ENCODE results near the gene GTF2F2. TPM values are rescaled to one million over a fixed set of nuclear protein-coding genes. Genes with fewer than 3 reads are reported as not detected.

The GTF2F2 gene
- total and polyA plus RNA-seq, 9 of the 15 experiments (the other 6 are each of a cell fraction or from before 2014, with no cell fraction given) = 19.7 to 44.8 (median 32.4) TPM

DNA sequence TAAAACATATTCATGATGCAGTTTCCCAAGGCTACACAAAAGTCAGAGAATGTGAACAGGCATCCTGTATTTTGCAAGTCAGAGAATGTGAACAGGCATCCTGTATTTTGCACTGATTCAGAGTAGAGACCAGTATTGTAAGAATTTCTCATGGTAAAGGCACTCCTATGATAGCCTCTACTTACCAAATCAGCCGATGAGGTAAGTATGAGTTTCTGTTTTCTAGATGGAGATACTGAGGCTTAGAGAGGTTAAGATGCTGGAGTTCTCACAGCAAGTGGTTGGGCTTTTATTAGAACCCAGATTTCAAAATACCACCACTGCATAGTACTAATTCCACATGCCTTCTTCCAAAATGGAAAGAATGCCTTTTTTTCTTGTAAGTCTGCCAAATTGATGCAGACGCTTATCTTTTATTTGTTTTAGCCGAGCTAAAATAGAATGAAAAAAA, 208.4 kb downstream of the GTF2F2 start:
- no TSS peak for BruUV-seq (replicated peaks)
- no peak for TF ChIP-seq KLF13 (tag; IDR thresholded peaks at IDR 0.05; ENCODE audit: borderline replicate concordance, low read depth)
- no peak for TF ChIP-seq LARP7 (IDR thresholded peaks at IDR 0.05)
- no peak for TF ChIP-seq NCOA4 (IDR thresholded peaks at IDR 0.05; ENCODE audit: partially characterized antibody)
- TF ChIP-seq ZNF699 (CRISPR knock-in tag; IDR thresholded peaks at IDR 0.05; ENCODE audit: insufficient replicate concordance) = no peak
- no peak for TF ChIP-seq FOXP1 (CRISPR knock-in tag; IDR thresholded peaks at IDR 0.05)
- 88% methylated on average over 2 of the region's 3 CpGs for WGBS (ENCODE audit: insufficient coverage, low coverage, missing lambda C conversion rate)
- intact Hi-C loops (cut with micrococcal nuclease) = no loop called here
- Histone ChIP-seq H2AFZ (ENCODE audit: low read depth, low read length) (no peak overlapping the region), H3K4me3 (no peak overlapping the region), H3K27me3 (ENCODE audit: control insufficient read depth in 2 of 2, insufficient read depth in 2 of 2, low read length in 2 of 2) (no peaks in the 10 kb centered on the region), H3K79me2 (ENCODE audit: control insufficient read depth, insufficient read depth, low read length) (no peaks in the 10 kb centered on the region), H3K4me2 (ENCODE audit: insufficient read depth, low read length) (no peak overlapping the region), H4K20me1 (replicated peaks; ENCODE audit: control insufficient read depth, insufficient read depth, low read length) (no peaks in the 10 kb centered on the region), H3K27ac (ENCODE audit: extremely low read depth, low read depth, low read length) (no peak overlapping the region), H3K36me3 (ENCODE audit: control insufficient read depth, insufficient read depth, low read length) (no peaks in the 10 kb centered on the region), H3K9ac (ENCODE audit: insufficient read depth in 1 of 2, low read depth in 2 of 2, low read length in 2 of 2) (no peak overlapping the region), H3K4me1 (replicated peaks in 1 of 2; ENCODE audit: control insufficient read depth in 2 of 2, insufficient read depth in 2 of 2, low read length in 2 of 2) (peaks cover 10 to 20% of the 10 kb centered on the region in 2 experiments; a peak in 4 of 5 replicates), H3K9me3 (replicated peaks; ENCODE audit: control insufficient read depth, insufficient read depth, low read depth, low read length) (no peaks in the 10 kb centered on the region), H3K9me1 (ENCODE audit: control insufficient read depth, insufficient read depth, low read length) (no peaks in the 10 kb centered on the region)
- ChIA-PET POLR2A (interaction anchor here (0.6 to 4.1 kb wide), 2 partner anchors 12 to 43 kb away, joined by 3 to 27 read pairs; partner anchors contain the start of gene TPT1), CTCF (ENCODE audit: low intra/inter-chr PET ratio) (interaction anchor here (0.7 kb wide), 1 partner anchor 145 kb away, joined by 3 read pairs; no protein-coding TSS in a partner anchor)
- in situ Hi-C loops (cut with MboI) = no loop called here
- FAIRE-seq = no peak
- ATAC-seq = no peak
- DNase-seq (ENCODE audit: extremely low read depth in 1 of 4, low spot score in 3 of 4) = no peak

DNA sequence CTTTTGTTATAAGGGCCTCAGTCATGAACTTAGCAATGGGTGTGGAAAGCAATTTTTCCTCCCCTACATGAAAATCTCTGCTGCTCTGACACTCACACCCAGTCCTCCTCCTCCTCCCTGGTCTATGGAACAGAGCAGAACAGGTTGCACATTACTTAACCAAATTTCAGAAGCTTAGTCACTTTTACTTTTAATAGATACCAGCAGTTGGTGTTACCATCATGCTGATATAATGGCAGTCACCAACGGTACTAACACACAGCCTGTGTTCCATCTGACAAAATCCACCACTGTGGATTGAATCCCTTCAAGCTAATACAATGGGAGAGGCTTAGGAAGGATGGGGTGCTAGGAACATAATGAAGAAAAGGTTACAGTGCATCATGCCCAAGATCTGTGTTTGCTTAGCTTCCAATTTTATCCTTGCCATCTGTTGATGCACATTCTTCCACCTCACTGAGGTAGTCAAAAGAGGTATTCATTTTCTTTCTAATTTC, 210.9 kb downstream of the GTF2F2 start:
- FAIRE-seq = no peak
- WGBS (ENCODE audit: insufficient coverage, low coverage, missing lambda C conversion rate) = 0% methylated on average over 1 of the region's 1 CpG
- TF ChIP-seq EWSR1 (IDR thresholded peaks at IDR 0.05; ENCODE audit: borderline replicate concordance, low read depth, partially characterized antibody) (no peak), FUS (optimal IDR thresholded peaks at IDR 0.05; ENCODE audit: low read depth, low read length) (no peak), ZNF717 (CRISPR knock-in tag; IDR thresholded peaks at IDR 0.05) (no peak), KDM5B (IDR thresholded peaks at IDR 0.05; ENCODE audit: insufficient replicate concordance, low read depth, low read length) (peak; percentile 26), POLR2AphosphoS5 (IDR thresholded peaks at IDR 0.05; ENCODE audit: control insufficient read depth, insufficient read depth, low read depth, low read length) (no peak), PPARD (CRISPR knock-in tag; IDR thresholded peaks at IDR 0.05) (no peak), YBX1 (IDR thresholded peaks at IDR 0.05) (no peak), PHB2 (IDR thresholded peaks at IDR 0.05; ENCODE audit: low read depth) (no peak), ZNF584 (CRISPR knock-in tag; IDR thresholded peaks at IDR 0.05; ENCODE audit: low read depth) (no peak), RB1 (IDR thresholded peaks at IDR 0.05; ENCODE audit: low read depth) (no peak)
- TF ChIP-seq, protein P1, sequence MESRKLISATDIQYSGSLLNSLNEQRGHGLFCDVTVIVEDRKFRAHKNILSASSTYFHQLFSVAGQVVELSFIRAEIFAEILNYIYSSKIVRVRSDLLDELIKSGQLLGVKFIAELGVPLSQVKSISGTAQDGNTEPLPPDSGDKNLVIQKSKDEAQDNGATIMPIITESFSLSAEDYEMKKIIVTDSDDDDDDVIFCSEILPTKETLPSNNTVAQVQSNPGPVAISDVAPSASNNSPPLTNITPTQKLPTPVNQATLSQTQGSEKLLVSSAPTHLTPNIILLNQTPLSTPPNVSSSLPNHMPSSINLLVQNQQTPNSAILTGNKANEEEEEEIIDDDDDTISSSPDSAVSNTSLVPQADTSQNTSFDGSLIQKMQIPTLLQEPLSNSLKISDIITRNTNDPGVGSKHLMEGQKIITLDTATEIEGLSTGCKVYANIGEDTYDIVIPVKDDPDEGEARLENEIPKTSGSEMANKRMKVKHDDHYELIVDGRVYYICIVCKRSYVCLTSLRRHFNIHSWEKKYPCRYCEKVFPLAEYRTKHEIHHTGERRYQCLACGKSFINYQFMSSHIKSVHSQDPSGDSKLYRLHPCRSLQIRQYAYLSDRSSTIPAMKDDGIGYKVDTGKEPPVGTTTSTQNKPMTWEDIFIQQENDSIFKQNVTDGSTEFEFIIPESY (CRISPR knock-in tag; IDR thresholded peaks at IDR 0.05) = no peak

More for the DNA sequence above, 210.9 kb downstream of the GTF2F2 start:
- H4K20me1 ChIP-seq (replicated peaks; ENCODE audit: control insufficient read depth, insufficient read depth, low read length) = peaks cover 15% of the 10 kb centered on the region
- in situ Hi-C loops (cut with MboI) (no loop called here), intact Hi-C loops (cut with micrococcal nuclease) (no loop called here)
- no peaks in the 10 kb centered on the region for H3K9me1 ChIP-seq (ENCODE audit: control insufficient read depth, insufficient read depth, low read length)
- no peak overlapping the region for H3K9ac ChIP-seq (ENCODE audit: insufficient read depth in 1 of 2, low read depth in 2 of 2, low read length in 2 of 2)
- no peaks in the 10 kb centered on the region for H3K9me3 ChIP-seq (replicated peaks; ENCODE audit: control insufficient read depth, insufficient read depth, low read depth, low read length)
- DNase-seq (ENCODE audit: extremely low read depth in 1 of 4, low spot score in 3 of 4) = no peak
- H3K4me3 ChIP-seq = no peak overlapping the region
- H3K79me2 ChIP-seq (ENCODE audit: control insufficient read depth, insufficient read depth, low read length) = peaks cover 6% of the 10 kb centered on the region; the same call in 2 of the 3 replicates
- CTCF ChIA-PET (ENCODE audit: low intra/inter-chr PET ratio) = no interaction called here
- no peak overlapping the region for H3K27ac ChIP-seq (ENCODE audit: extremely low read depth, low read depth, low read length)
- POLR2A ChIA-PET = interaction anchor here (0.7 to 4.1 kb wide), 4 partner anchors 8 to 289 kb away, joined by 4 to 27 read pairs (median 6); partner anchors contain the start of gene TPT1
- H3K4me1 ChIP-seq (replicated peaks in 1 of 2; ENCODE audit: control insufficient read depth in 2 of 2, insufficient read depth in 2 of 2, low read length in 2 of 2) = peaks cover 13 to 18% of the 10 kb centered on the region in 2 experiments
- ATAC-seq = no peak
- no peak overlapping the region for H2AFZ ChIP-seq (ENCODE audit: low read depth, low read length)
- no peaks in the 10 kb centered on the region for H3K27me3 ChIP-seq (ENCODE audit: control insufficient read depth in 2 of 2, insufficient read depth in 2 of 2, low read length in 2 of 2)
- no TSS peak for BruUV-seq (replicated peaks)
- peaks cover 20% of the 10 kb centered on the region; the same call in 2 of the 3 replicates for H3K36me3 ChIP-seq (ENCODE audit: control insufficient read depth, insufficient read depth, low read length)
- H3K4me2 ChIP-seq (ENCODE audit: insufficient read depth, low read length) = no peak overlapping the region
